Tibial nerve (tissue), 4 donors: Measurements from ENCODE around the gene CBARP.

Experiments
- CTCF ChIP-seq, 5 experiments: fragments of 200-600 bp in 3 of 5; fragments of 450-650 bp in 2 of 5; sonication (generic) in 3 of 5; IDR thresholded peaks; one replicate each; pipeline ENCODE4 v1.5.1; 2016 to 2019; ENCODE audit warnings: antibody characterized with exemption in 5 of 5, mild to moderate bottlenecking in 3 of 5, moderate library complexity in 2 of 5
- EP300 ChIP-seq, 2 donors: sonication (generic); formaldehyde crosslinking; IDR thresholded peaks; one replicate each; pipeline ENCODE4 v1.6.1; 2017; ENCODE audit warnings: antibody characterized with exemption in 2 of 2, mild to moderate bottlenecking in 1 of 2
- POLR2A ChIP-seq, 2 donors: fragments of 450-650 bp; IDR thresholded peaks; one replicate each; pipeline ENCODE4 v1.6.1; 2017; ENCODE audit warnings: antibody characterized with exemption in 2 of 2, mild to moderate bottlenecking in 2 of 2, moderate library complexity in 2 of 2

- TF ChIP-seq CTCF (IDR thresholded peaks at IDR 0.05): peak in 2 of 5 experiments; percentile 51 to 55
- TF ChIP-seq POLR2A (IDR thresholded peaks at IDR 0.05): peak in 1 of 2 donors; percentile 88
- peak in 1 of 2 donors; percentile 87 for TF ChIP-seq EP300 (IDR thresholded peaks at IDR 0.05)
Measured at GRCh38 chr19:1275260-1275975, 37.6 kb upstream of the CBARP start, which contains the start of gene FAM174C.
